Measurements from ENCODE around the gene DYNLL1.
"Not testable (repeated sequence)": the region's sequence is repeated elsewhere in the genome, so short reads cannot be mapped to it uniquely, and the experiment has no call there.

Gene DYNLL1

DNA sequence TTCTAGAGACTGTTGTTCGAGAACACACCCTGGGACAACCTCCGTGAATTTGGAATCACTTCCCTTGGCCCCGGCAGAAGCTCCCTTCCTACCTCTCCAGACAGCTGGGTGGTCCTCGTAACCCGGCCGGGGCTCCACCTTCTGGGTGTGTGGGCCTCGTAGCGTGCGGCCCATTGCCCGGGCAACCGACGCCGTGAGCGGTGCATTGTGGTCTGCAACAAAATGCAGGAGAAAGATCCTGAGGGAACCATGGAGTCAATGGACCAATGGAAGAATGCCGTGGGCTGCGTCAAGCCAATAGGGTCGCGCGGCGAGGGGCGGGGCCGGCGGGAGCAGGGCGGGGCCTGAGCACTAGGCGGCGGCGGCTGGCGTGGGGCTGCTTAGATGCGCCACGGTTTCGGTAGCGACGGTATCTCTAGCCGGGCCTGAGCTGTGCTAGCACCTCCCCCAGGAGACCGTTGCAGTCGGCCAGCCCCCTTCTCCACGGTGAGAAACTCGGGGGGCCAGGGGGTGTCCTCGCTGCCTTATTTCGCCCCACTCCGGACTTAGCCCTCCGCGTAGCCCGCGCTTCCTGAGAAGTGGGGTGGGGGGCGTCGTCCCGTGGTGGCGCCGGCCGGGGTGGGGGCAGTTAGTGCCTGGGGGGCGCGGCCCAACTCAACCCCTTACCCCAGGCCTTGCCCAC lies at the start of gene DYNLL1:
TSS of gene DYNLL1 (plus strand) at position 383 of the 682 bp plus-strand sequence. CDS start 309 bp downstream, outside the sequence.
- peak; percentile 97 for DNase-seq (ENCODE audit: low spot score)

DNA sequence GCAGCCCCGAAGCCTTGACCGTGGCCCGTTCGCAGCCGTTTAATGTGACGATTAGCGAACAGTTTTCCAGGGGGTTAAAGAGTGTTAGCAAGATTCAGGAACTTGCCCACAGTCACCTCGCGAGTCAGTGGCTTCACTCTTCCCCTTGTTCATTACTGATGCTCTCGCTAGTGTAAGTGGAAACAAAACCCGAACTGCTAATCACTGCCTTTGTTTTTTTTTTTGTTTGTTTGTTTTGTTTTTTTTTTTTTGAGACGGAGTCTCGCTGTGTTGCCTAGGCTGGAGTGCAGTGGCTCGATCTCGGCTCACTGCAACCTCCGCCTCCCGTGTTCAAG lies 49.1 kb upstream of the DYNLL1 start:
- DNase-seq (ENCODE audit: low spot score) = not testable (repeated sequence)

GRCh38 chr12:120447992-120448391 lies 47.9 kb upstream of the DYNLL1 start:
- DNase-seq (ENCODE audit: low spot score) = no peak

DNA sequence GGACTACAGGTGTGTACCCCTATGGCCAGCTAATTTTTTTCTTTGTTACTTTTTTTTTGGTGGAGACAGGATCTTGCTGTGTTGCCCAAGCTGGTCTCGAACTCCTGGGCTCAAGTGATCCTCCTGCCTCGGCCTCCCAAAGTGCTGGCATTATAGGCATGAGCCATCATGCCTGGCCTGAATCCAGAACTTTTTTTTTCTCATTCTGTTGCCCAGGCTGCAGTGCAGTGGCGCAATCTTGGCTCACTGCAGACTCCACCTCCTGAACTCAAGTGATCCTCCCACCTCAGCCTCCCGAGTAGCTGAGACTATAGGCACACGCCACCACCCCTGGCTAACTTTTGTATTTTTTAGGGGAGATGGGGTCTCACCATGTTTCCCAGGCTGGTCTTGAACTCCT lies 43.4 kb upstream of the DYNLL1 start:
- DNase-seq (ENCODE audit: low spot score) = not testable (repeated sequence)

DNA sequence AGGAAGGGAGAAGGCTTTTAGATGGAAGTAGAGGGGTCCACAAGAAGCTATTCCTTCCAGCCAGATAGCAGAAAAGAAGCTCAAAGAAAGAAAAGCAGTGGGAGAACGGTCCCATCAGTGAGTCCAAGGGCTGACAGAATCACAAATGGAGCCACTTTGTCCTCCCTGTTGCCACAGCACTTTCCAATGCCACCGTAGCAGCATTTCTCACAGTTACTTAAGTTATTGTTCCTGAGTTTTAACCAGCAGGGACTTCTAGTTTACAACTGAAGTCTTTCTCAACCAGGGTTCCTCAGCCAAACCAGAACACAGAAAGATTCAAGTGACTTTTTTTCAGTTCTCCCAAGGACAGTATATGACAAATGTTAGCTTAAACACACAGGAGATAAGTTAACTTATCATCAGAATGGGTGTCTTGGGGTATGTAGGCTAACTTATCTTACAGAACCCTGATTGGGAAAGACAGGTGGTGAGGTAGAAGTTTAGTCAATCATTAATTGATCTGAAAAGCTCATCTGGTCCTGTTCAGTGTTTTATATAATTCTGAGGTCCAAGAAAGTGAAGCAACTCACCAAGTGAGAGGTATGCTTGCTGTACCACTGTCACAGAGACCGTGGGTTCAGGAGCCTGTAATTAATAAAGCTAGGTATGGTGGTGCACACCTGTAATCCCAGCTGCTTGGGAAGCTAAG lies 42.7 kb upstream of the DYNLL1 start:
- no peak for DNase-seq (ENCODE audit: low spot score)

- DNase-seq (ENCODE audit: low spot score) = peak; percentile 45
Measured at GRCh38 chr12:120453977-120454376, 41.9 kb upstream of the DYNLL1 start.

GRCh38 chr12:120455302-120455701 lies 40.6 kb upstream of the DYNLL1 start:
- no peak for DNase-seq (ENCODE audit: low spot score)

DNA sequence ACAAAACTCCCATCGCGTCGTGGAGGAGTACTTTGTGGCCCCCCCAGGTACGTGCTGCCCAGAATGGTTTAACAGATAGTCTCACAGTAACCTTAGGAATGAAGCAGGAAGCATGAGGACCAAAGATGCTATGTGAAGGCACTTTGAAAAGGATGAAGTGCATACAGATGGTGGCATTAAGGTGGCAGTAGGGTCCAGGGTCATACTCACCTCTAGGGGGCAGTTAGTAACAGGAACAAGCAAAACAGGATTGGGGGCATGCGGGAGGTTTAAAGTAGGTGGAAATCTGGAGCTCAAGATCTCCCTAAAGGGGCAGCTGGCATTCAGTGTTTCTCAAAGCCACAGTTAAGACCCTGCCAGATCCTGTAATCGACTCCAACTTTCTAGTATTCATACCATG lies 38.8 kb upstream of the DYNLL1 start:
- no peak for DNase-seq (ENCODE audit: low spot score)

DNA sequence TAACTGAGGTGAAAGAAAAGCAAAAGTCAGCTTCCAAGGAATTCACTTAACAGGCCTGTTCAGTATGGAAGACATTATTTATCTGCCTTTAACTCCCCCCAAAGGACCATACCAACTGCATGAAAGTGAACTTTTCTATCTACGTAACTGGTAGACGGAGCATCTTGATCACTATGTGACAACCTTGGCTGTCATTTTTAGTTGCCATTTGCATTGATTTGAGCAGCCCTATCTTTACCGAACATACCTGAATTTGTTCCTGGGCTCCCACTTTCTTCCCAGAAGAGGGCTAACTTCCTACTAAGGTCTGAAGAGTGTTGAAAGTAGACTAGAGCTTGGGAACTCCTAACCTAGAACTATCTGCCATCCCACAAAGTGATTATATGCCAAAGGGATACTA lies 35.8 kb upstream of the DYNLL1 start:
- no peak for DNase-seq (ENCODE audit: low spot score)

DNA sequence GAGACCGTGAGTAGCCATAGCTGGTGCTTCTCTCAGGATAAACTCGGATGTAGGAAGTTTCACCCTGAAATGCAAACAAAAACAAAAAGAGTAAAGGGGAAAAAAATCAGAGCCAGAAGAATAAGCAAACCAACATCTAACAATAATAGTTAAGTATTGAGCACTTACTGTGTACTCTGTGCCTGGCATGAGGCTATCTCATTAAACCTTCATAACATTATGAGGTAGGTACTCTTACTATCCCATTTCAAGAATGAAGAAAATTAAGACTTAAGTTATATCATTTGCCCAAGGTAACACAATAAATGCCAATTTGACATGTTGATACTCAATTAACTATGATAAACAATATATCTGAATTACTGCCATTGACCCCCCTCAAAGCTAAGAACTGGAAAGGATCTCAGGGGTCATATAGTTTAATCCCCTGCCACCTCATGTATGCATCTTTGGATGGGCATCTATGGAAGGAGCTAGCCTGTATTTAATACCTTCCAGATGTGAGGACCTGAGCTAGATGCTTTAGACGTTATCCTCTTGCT lies 33.7 kb upstream of the DYNLL1 start:
- DNase-seq (ENCODE audit: low spot score) = no peak

DNA sequence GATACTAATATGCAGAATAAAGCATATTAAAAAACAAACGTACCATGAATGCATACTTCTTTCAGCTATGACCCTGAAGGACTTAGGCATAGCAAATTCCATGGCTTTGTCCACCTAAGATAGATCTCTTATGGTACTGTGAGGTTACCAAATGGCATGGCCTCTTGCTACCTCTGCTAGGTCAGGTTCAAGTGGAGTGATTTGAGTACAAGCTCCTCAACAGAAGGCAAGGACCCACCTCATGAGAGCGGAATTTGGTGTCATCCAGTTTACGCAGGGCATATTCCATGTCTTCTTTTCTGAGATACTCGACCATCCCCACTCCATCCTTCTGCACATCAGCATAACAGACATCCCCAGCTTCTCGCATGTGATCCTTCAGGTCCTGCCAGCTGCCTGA lies 32.2 kb upstream of the DYNLL1 start:
- no peak for DNase-seq (ENCODE audit: low spot score)

GRCh38 chr12:120465756-120466155 lies 30.2 kb upstream of the DYNLL1 start:
- DNase-seq (ENCODE audit: low spot score) = no peak

DNA sequence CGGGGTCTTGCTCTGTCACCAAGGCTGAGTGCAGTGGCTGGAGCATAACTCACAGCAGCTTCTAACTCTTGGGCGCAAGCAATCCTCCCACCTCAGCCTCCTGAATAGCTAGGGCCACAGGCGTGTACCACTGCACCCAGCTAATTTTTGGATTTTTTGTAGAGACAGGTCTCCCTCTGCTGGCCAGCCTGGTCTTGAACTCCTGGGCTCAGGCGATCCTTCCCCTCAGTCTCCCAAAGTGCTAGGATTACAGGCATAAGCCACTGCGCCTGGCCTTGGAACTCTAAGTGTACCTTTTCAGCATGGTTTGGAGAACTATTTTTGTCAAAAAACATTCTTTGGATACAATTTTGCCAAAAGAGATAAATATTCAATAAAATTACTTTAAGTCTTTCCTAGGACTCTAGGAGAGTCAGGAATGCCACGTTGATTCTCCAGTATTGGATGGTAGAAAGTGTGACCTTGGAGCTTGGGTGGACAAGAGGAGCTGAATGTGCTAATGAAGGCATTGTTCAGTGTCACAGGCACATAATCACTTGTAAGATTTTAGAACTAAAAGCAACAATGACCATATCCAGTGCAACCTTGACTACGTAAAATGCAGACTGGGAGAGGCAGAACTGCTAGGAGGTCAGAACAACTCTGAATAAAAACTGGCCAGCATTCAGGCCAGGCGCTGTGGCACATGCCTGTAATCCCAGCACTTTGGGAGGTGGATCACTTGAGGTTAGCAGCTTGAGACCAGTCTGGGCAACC lies 29.2 kb upstream of the DYNLL1 start:
- DNase-seq (ENCODE audit: low spot score) = peak; percentile 51

DNA sequence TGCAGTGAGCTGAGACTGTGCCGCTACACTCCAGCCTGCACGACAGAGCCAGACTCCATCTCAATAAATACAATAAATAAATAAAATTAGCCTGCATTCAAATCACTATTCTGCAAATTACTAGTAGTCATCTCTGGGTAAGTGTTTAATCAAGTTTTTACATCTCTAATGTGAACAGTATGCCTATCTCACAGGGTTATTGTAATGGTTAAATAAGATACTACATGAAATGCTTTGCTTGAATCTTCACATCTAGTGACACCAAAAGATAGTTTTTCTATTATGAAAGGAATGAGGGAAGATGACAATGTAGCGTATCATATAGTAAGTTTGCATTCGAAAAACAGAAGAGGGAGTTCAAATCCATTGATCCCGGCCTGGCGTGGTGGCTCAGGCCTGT lies 28.5 kb upstream of the DYNLL1 start:
- no peak for DNase-seq (ENCODE audit: low spot score)

DNA sequence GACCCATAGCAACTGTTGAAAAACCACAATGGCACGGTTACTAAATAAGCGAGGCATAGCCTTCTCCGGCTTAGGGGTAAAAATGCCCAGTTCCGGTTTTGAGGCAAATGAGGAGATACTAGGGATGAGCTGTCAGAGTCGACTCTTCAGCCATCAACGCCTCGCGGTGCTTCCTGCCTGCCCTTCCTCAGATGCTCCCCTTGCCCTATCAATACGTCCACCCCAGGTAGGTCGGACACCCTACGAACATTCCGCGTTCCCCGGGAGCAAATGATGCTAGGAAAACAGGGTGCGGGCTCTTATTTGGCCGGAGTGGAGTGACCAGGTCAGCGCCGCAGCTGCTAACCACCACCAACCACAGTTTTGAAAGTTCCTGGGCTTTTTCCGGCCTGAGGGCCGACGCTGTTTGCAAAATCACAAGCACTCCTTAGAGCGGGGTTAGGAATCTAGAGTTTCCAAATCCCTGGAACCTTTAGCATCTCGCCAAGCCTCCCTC lies 27.5 kb upstream of the DYNLL1 start:
- peak; percentile 66 for DNase-seq (ENCODE audit: low spot score)

- DNase-seq (ENCODE audit: low spot score) = peak; percentile 26
Measured at GRCh38 chr12:120468821-120469449, 27.0 kb upstream of the DYNLL1 start.

GRCh38 chr12:120469450-120470149 lies 26.3 kb upstream of the DYNLL1 start, which contains the start of gene SRSF9:
SRSF9 (minus strand) TSS chr12:120469748; CDS start chr12:120469609, 139 bp downstream.
- DNase-seq (ENCODE audit: low spot score) = peak; percentile 98

- DNase-seq (ENCODE audit: low spot score) = no peak
Measured at GRCh38 chr12:120470150-120470784, 25.6 kb upstream of the DYNLL1 start.

GRCh38 chr12:120472521-120472920 lies 23.4 kb upstream of the DYNLL1 start:
- DNase-seq (ENCODE audit: low spot score) = no peak

GRCh38 chr12:120473807-120474615 lies 21.9 kb upstream of the DYNLL1 start:
- peak; percentile 22 for DNase-seq (ENCODE audit: low spot score)

Data from kidney tubule cell (primary cell).